Activated gamma-delta T cell treated with Interleukin-2 at 50 U/mL for 16 hours (primary cell): ENCODE results near the gene CDKN1C.

Source experiments
- DNase-seq: peaks from one replicate; pipeline ENCODE4 v3.0.0-alpha.2; 2020

Gene CDKN1C

DNA sequence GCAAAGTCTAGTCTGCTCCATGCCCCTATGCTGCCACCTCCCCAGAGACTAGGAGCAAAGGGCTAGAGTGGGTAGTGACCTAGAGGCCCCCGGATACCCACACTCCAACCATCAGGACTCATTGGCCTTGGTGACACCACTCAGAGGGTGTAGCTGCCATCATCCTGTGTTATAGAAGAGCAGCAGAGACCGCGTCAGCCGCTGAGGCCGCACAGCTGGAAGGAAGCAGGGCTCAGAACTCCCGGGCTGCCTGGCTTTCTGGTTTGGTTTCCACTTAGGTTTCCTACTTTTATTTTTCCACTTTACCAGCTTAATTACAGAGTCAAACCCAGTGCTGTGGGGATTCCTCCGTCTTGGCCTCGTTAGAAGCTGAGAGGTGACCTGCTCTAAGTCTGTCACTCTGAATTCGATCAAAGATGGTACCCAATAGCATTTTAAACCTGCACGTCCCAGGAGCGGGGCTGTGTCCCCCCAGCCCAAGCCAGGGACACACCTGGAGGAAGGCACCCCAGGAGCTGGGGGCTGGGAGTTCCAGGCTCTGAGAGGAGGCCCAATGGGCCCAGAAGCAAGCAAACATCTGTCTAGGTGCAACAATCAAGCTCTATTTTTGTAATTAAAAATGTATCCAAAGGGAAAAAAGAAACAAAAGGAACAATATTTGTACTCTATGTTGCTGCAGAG, 2.1 kb upstream of the CDKN1C start:
- DNase-seq = no peak

DNA sequence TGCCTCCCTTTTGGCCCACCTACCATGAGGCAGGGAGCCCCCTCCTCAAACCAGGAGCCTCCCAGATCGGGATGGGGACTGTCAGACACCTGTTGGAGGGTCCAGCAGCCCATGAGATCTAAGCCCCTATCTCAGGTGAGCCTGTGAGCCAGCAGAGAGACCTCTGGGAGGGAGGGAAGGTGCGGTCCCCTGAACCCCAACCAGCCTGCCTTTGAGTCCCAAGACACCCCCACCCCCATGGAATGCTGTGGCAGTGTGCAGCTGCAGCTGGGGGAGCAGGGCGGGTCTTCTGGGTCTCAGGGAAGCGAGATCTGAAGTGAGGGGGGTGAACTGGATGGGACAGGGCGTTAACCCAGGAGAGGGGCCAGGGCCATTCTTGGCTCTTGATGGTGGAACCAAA, 1.4 kb upstream of the CDKN1C start:
- DNase-seq = no peak

- no peak for DNase-seq
Measured at GRCh38 chr11:2886191-2886894, 768 bp upstream of the CDKN1C start.

DNA sequence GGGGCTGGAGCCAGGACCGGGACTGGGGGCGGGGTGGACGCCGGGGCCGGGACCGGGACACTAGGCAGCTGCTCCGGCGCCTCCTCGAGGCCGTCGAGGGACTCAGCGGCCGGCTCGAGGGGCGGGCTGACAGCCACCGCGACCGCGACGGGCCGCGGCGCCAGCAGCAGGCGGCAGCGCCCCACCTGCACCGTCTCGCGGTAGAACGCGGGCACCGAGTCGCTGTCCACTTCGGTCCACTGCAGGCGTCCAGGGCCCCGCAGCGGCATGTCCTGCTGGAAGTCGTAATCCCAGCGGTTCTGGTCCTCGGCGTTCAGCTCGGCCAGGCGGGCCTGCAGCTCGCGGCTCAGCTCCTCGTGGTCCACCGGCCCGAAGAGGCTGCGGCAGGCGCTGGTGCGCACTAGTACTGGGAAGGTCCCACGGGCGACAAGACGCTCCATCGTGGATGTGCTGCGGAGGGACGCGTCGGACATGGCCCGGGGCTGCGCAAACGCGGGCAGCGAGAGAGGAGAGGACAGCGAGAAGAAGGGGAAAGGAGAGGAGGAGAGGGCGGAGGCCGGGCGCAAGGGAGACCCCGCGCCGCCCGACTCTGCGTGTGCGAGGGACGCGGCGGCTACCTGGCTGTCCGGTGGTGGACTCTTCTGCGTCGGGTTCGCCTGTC, 428 bp downstream of the CDKN1C start:
- no peak for DNase-seq

GRCh38 chr11:2883979-2884815, 1.4 kb downstream of the CDKN1C start:
- no peak for DNase-seq

GRCh38 chr11:2883640-2883978, 2.0 kb downstream of the CDKN1C start:
- no peak for DNase-seq

DNA sequence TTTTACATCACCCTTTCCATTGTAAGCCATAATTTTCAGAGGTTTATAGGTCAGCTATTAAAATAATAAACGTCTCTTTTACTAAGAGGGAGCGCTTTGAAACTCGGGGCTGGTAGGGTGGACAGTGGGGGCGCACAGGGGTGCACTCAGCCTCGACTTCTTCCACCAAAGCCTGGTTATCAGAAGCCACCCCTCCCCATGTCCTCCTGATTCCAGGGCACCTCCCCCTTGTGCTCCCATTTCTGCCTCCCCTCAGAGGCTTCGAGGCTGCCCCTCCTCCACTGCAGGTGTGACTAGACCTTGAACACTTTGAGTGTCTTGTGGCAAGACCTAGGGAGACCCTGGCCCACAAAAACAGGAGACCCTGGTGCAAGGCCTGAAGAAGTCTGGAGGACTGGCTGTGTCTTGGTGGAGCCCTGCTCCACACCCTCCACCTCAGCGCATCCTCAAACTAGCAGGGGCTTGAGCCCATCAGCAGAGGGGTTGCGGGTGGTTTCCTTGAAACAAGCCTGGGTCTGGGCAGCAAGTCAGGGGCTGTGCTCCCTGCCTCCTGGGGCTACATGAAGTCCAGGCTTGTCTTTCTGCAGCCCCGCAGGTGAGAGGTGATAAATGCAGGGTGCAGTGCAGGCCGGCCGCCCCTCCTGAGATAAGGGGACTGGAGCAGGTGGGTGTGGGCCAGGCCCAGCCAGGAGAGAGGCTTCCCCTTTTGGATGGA, 3.0 kb downstream of the CDKN1C start:
- no peak for DNase-seq

GRCh38 chr11:2881981-2882375, 3.6 kb downstream of the CDKN1C start:
- DNase-seq = no peak

DNA sequence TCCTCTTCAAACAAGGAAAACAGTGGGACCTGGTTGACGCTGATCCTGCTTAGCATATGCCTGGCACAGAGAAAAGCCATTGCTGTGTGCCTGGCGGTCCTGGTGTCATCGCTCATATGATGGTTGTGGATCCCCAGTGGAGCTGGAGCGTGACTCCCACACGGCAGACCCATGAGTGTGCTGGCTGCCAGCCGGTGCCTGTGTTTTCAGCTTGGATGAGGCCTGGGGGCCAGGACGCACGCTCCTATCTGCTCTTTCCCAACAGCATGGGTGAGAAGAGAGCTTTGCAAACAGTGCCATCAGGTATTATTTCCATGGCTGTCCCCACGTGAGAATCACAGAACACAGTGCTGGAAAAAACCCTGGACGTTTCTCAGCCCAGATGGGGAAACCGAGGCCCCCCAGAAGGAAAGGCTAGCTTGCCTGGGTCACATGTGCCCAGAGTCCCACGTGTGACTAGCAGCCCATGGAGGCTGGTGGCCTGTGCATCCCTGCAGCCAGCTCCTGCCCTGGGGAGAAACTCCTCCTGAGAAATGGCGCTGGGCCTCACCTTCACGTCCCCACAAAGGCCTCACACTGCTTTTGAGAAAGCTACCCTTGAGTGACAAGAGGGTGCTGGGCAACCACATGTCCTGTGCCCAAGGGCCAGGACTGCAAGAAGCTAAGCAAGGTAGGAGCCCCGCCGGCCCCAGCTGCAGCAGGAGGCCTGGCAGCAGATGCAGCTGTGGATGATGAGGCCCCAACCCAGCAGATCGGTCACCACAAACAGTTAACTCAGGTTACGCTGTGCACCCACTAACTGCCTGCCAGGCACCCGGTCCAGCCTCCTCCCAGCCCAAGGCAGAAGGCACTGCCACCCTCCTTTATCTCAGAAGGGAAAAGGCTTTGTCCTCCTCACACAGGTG, 4.2 kb downstream of the CDKN1C start:
- no peak for DNase-seq

GRCh38 chr11:2880646-2881045, 4.9 kb downstream of the CDKN1C start:
- no peak for DNase-seq

DNA sequence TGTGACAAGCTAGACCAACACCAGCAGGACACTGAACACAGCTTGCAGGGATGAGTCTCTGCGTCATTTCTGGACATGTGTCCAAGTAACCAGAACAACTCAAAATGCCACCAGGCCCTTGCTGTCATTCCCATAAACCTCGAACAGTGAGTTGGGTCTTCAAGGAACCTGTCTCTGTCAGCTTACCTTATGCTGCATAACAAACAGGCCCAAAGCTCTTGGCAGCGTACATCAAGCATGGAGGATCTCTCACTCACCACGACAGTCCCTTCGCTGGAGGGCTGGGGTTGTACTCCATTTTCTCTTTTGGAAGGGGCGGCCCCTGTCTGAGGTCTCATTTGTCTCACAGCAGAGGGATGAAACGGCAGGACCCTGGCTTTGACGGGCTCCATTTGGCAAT, 6.8 kb downstream of the CDKN1C start:
- DNase-seq = no peak

DNA sequence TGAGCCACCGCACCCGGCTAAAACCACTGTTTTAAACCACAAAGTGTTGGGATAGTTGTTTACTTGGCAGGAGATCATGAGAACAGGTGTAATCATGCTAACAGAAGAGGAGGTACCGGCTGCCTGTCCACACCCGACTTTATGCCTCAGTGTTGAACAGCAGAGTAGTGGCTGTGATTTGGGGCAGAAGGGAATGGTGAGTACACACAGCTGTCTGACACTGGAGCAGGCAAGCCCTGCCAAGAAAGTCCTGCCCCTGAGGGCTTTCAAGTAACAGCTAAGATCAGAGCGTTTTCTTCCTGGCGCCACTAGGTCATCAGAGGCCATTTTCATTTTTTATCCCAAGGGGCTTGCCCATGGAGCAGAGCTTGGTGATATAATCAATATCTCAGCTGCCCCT, 8.1 kb downstream of the CDKN1C start:
- DNase-seq = no peak

GRCh38 chr11:2874963-2875362, 10.6 kb downstream of the CDKN1C start:
- no peak for DNase-seq

GRCh38 chr11:2870969-2871680, 14.4 kb downstream of the CDKN1C start:
- DNase-seq = no peak

GRCh38 chr11:2870460-2870859, 15.1 kb downstream of the CDKN1C start:
- DNase-seq = no peak

DNA sequence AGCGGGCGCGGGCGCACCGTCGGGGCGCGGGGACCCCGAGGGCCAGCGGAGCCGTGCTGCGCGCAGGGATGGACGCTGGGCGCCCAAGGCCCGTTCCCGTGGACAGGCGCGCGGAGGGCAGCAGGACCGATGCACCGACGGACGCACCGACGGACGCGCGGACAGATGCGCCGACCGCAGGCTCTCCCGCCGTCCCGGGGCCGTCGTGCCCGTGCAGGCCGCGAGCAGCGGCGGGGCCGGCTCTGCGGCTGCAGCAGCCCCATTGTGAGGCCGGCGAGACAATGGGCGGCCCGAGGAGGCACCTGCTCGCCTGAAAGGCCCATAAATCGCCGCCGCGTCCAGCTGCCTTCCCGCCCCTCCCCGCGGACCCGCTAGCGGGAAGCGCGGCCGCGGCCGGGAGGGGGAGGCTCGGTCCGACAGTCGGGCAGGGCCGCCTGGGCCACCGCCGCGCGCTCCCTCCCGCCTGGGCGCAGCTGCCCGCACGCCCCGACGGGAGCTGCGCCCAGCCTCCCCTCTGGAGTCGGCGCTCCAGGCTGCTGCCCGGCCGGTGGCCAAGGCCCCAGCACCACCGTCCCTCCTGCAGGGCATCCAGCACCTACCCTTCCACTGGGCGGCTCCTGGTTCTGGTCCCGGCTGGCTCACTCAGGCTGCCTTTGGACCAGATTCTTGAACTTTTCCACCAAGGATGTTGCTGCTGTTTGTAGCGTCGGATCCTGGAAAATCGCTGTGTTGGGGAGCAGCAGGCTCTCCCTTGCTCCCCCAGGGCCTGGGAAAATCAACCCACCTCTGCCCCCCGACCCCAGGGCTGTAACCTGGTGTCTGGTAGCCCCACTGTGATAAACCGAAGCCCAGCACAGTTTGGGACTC, 15.8 kb downstream of the CDKN1C start:
- no peak for DNase-seq

GRCh38 chr11:2869134-2869526, 16.4 kb downstream of the CDKN1C start:
- DNase-seq = no peak

- DNase-seq = no peak
Measured at GRCh38 chr11:2868506-2869133, 17.0 kb downstream of the CDKN1C start.

DNA sequence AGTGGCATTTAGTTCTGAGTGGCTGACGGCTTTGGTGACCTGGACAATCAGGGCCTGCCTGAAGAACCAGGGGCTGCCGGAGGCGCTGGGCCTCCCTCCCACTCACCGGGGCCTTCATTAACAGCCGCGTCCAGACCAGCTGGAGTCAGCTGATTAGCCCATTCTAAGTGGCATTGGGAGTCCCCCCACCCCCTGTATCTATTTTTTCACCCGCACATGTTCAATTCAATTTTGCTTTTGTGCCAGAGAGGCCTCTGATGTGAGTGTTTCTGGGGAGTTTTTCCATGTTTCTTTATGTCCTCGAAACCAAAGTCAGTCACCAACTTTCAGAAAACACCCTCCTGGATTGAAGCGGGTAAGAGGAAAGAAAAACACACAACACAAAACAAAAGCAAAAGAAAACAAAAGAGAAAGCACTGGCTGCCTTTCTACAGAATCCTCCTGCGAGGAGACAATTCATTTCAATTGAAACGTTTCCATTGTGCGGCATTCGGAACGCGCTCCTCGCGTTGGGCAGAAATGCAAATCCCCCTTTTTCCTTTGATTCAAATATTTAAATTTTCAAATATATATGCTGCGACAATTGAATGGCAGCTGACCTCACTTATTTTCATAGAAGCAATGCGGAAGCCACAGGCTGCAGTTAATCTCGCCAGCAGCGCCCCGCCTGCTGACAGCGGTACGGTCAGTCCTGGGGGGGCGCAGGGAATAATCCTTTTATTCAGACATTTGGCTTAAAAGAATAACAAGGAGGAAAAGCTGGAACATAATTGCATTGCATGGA, 17.7 kb downstream of the CDKN1C start:
- no peak for DNase-seq
